HG02840 (cell line): ENCODE results near the gene ASTL.

ENCODE experiments used
- ATAC-seq: cut with Tn5 transposase; IDR thresholded peaks from one replicate; pipeline ENCODE4 v1.9.1; 2021; ENCODE audit warnings: mild to moderate bottlenecking, moderate library complexity, moderate number of reproducible peaks; ENCODE audit not compliant: unreplicated experiment, low FRiP score

The ASTL gene

GRCh38 chr2:96115631-96116423, 22.5 kb downstream of the ASTL start:
- no peak for ATAC-seq

DNA sequence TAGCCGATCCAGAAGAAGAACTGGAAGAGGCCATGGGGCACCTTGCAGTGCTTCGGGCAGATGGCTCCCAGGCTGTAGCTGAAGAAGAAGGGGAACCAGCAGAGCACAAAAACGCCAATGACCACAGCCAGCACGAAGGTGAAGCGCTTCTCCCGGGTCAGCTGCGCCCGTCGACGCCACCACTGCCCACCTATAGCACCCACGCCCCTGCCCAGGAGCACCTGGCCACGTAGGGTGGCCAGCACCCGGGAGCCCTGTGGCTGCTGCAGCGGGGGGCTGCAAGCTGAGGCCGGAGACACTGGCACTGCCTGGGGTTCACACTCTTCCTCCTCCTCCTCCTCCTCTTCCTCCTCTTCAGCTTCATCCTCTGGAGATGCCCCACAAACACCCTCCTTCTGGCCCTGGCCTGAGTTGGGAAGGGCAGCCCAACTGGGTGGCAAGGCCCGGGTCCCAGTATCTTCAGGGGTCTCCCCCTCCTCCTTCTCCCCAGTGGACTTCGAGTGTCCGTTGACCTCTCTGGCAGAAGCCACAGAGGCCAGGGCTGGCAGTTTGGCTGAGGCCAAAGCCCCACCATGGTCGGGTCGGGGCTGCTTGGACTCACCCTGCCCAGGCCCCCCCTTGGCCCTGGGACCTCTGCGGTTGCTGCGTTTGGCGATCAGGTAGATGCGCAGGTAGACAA, 23.3 kb downstream of the ASTL start:
- no peak for ATAC-seq

- no peak for ATAC-seq
Measured at GRCh38 chr2:96114546-96114902, 23.8 kb downstream of the ASTL start.

DNA sequence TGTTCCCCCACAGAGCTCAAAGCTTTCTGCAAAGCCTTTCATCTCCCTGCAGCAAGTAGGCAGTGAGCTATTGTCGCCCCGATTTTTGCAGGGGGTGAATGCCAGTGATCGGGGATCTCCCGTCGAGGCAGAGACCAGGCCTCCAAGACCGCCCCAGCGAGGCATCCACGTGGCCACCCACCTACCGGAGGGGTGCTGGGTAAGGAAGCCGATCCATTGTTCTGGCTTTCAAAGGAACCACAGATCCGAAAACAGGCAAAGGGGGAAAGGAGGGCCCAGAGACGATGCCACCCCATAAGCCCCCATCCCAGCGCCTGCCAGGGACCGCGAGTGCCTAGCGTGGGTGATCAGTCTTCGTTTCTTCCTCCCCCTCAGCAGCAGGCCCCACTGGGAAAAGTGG, 24.4 kb downstream of the ASTL start:
- no peak for ATAC-seq

DNA sequence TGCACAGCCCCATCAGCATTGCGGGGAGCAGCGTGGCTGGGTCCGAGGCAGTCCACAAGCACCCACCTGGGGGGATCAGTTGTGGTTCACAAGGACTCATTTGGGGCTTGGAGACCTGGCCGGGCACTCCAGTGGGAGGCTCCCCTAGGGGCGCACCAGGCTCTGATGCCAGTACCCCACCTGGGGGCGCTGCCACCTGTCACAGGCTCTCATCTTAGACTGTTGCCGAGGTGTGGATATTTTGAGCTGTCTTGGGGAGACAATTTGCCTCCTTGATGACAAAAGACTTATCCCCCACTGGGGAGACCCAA, 25.0 kb downstream of the ASTL start:
- ATAC-seq = no peak

GRCh38 chr2:96112501-96113366, 25.6 kb downstream of the ASTL start:
- no peak for ATAC-seq

GRCh38 chr2:96111823-96112500, 26.3 kb downstream of the ASTL start:
- ATAC-seq = no peak

DNA sequence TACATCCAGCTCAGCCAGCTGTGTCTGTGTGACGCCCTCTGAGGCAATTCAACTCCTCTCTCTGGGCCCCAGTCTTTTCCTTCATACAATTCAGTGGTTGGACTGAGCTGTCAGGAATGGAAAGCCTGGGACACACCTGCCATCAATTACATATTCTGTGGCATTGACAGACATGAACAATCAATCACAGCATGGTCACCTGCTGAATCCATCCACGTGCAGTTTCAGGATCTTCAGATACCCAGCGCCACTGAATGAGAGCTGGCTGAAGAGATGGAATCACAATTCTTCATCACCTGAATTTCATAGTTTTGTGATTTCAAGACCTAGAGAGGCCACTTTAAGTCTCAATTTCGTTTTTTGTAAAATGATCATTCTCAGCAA, 27.1 kb downstream of the ASTL start:
- no peak for ATAC-seq

DNA sequence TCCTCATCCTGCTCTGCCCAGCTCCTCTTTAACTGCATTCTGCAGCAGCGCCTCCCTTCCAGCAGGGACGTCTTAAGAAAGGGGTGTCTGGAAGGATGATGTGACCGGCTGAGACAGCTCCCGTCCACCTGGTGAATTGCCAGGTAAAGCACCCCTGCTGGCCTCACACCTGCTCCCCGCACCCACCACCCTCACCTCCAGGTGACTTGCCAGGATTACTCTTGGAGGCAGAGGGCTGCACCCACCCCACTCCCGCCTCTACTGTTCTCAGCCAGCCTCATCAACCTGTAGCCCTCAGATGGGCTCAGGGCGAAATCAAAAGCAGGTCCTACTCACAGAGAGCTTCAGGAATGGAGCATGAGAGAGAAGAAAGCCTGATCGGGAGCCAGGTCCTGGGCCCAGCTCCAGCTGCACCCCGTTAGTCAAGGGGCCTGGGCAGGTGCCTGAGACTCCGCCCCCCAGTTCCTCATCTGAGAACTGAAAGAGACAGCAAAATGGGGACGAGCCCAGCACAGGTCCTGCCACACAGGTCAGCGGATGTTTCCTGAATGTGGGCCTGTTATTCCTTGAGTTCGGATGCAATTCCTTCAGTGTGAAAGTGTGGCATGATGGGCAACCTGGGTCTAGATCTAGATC, 27.6 kb downstream of the ASTL start:
- ATAC-seq = no peak

DNA sequence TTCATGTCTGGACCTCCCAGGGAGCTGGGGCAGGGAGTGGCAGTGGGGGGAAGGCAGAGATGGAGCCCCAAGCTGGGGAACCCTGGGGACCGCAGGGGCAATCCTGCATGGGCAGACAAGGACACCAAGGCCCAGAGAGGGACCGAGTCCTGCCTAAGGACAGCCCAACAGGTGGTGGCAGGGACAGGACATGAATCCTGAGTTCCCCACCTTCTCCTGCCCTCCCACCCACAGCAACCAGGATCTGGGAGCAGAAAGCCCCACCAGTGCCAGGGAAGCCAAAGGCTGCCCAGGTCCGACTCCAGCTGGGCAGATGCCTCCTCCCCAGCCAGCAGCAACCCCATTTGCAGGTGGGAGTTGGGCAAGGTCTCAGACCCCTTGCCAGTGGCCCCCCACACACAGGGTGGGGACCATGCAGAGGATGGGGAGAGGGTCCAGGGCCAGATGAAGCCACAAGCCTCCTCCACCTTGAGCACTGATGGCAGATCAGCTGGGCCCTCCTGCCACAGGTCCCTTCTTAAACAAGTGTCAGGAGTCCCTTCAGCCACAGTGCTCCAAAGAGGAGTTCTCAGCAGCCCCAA, 28.3 kb downstream of the ASTL start:
- no peak for ATAC-seq

GRCh38 chr2:96109361-96109680, 29.0 kb downstream of the ASTL start:
- no peak for ATAC-seq

DNA sequence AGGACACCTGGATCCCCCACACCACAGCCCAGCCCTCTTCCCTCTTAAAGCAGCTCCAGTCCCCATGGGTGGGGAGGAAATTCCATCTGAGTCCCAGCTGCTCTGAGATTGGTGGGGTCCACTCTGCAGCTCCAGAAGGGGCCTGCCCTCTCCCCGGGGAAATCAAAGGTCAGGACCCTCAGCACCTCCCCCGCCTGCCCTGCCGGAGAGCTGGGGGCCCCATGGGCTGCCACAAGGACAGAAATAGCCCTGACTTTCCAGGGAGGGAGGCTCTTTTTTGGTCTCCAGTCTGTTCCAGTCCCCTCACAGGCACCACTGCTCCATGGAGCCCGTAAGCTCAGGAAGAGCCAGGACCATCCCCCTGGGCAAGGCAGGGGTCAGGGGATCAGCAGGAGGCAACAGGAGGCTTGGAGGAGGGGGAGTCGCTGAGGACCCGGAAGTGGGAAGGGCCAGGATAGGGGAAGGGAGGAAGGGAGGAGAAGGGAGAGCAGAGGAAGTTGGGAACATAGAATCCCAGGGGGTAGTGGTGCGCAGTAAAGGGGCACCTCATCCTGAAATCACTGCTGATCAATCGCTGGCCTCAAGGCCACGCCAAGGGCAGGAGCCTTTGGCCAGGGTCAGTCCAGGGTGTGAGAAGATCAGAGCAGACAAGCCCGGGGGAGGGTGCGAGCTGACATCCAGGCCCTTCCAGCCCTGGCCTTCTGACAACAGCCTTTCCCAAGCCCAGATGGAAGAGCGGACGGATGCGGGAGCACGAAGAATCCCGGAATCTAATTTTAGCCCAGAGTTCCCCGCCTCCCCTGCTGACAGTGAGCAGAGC, 29.6 kb downstream of the ASTL start:
- no peak for ATAC-seq

- no peak for ATAC-seq
Measured at GRCh38 chr2:96108151-96108540, 30.2 kb downstream of the ASTL start.

DNA sequence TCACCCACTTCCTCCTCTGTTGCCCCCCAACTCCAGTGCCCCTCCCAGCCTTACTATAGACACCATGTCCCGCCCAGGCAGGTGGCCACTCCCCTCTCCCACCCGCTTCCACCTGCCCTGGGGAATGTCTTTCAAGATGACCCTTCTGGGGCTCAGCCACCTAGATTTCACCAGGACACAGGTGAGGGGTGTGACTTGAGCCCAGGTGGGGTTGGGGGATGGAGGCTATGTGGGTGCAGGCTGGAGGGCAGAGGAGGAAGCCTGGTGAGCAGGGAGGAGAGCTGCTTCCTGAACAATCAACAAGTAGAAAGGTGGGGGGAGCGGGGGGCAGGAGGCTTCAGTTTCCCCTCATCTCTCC, 30.6 kb downstream of the ASTL start:
- no peak for ATAC-seq

- no peak for ATAC-seq
Measured at GRCh38 chr2:96106991-96107707, 31.2 kb downstream of the ASTL start.

- no peak for ATAC-seq
Measured at GRCh38 chr2:96105994-96106715, 32.1 kb downstream of the ASTL start.

- no peak for ATAC-seq
Measured at GRCh38 chr2:96105152-96105915, 33.0 kb downstream of the ASTL start.

GRCh38 chr2:96104487-96104861, 33.8 kb downstream of the ASTL start:
- ATAC-seq = no peak
